ENCODE results near the gene P2RX7. TPM values are rescaled to one million over a fixed set of nuclear protein-coding genes. Genes with fewer than 3 reads are reported as not detected.
"Not testable (repeated sequence)": the region's sequence is repeated elsewhere in the genome, so short reads cannot be mapped to it uniquely, and the experiment has no call there.

Gene P2RX7
- total and polyA plus RNA-seq, 7 donors, result 0.60 to 8.0 (median 3.9) TPM

DNA sequence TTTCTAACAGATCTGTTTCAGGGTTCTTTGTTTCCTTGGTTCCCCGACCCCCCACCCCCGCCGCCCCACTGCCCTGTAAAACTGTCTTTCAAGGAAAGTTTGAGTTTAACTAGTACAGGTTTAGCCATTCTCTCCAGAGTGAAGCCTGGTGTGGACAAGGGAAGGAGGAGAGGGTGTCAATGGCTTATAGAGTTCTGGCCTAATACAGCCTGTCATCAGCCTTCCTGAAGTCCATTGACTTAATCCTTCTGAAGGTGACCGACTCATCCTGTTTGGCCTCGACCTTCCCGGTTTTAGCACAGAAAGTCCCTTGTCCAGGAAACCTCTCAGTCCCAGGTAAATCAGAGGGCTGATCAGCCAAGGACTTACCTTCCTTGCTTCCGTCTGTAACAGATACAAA is 66.3 kb downstream of the P2RX7 start:
- Histone ChIP-seq H3K4me3 (no peak overlapping the region), H3K36me3 (no peaks in the 10 kb centered on the region), H3K27me3 (no peaks in the 10 kb centered on the region), H3K9me3 (no peaks in the 10 kb centered on the region), H3K27ac (no peak overlapping the region), H3K4me1 (no peaks in the 10 kb centered on the region)
- WGBS, 2 donors, result 69 to 88% methylated on average over 7 of the region's 7 CpGs
- no peak for DNase-seq
- TF ChIP-seq POLR2A (IDR thresholded peaks at IDR 0.05), result no peak
- TF ChIP-seq, protein P1, sequence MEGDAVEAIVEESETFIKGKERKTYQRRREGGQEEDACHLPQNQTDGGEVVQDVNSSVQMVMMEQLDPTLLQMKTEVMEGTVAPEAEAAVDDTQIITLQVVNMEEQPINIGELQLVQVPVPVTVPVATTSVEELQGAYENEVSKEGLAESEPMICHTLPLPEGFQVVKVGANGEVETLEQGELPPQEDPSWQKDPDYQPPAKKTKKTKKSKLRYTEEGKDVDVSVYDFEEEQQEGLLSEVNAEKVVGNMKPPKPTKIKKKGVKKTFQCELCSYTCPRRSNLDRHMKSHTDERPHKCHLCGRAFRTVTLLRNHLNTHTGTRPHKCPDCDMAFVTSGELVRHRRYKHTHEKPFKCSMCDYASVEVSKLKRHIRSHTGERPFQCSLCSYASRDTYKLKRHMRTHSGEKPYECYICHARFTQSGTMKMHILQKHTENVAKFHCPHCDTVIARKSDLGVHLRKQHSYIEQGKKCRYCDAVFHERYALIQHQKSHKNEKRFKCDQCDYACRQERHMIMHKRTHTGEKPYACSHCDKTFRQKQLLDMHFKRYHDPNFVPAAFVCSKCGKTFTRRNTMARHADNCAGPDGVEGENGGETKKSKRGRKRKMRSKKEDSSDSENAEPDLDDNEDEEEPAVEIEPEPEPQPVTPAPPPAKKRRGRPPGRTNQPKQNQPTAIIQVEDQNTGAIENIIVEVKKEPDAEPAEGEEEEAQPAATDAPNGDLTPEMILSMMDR (IDR thresholded peaks at IDR 0.05), result no peak
- no peak for TF ChIP-seq POLR2AphosphoS5 (IDR thresholded peaks at IDR 0.05)
- no peak for TF ChIP-seq EP300 (IDR thresholded peaks at IDR 0.05)
- intact Hi-C loops (cut with DNase I), result loop anchor here (5.0 kb wide), 1 partner anchor 62 kb away; no protein-coding TSS in a partner anchor

DNA sequence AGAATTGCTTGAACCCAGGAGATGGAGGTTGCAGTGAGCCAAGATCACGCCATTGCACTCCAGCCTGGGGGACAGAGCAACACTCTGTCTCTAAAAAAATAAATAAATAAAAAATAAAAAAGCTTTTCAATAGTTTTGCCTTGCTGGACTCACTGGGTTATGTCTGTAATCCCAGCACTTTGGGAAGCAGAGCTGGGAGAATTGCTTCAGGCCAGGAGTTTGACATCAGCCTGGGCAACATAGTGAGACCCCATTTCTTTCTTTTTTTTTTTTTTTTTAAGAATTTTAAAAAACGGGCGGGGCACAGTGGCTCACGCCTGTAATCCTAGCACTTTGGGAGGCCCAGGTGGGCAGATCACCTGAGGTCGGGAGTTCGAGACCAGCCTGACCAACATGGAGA is 68.5 kb downstream of the P2RX7 start:
- H3K36me3 ChIP-seq, H3K9me3 ChIP-seq, H3K4me3 ChIP-seq, DNase-seq, H3K27ac ChIP-seq, H3K27me3 ChIP-seq, H3K4me1 ChIP-seq: not testable (repeated sequence)
- WGBS, 2 donors, result 90 to 94% methylated on average over 6 of the region's 6 CpGs
- intact Hi-C loops (cut with DNase I), result loop anchor here (10.0 kb wide), 1 partner anchor 94 kb away; the partner anchor contains the start of gene CAMKK2

DNA sequence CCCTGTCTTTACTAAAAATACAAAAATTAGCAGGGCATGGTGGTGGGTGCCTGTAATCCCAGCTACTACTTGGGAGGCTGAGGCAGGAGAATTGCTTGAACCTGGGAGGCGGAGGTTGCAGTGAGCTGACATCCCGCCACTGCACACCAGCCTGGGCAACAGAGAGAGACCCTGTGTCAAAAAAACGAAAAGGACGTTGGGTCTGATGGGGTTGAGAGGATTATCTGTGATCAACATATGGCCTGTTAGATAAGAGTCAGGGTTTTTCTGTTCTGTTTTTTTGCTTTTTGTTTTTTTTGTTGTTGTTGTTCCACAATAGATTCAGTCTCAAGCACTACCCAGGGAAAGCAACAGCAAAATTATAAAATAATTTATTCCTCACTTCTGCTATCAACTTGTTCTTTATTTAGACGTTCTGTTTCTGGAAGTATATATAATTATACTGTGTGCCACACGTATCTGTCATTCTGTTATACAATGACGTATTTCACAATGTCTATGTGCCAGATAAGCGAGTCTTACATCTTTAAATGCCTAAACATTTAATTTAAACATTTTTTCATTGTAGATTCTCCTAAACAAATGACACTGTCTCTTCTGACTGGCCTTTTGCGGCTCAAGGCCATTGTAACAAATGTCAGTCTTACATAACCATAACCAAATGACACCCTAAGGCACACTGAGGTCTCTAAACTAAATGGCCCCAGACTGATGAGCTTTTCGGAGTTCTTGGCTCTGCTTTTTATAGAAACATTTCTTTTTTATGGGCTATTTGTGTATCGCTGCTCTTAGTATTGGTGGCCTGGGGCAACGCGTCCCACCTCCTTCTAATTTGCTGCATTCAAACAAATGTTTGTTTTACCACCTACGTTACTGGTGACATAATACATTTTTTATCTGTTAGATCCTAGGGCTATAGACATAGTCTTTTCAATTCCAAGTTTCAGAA is 70.0 kb downstream of the P2RX7 start:
- intact Hi-C loops (cut with DNase I), result loop anchor here (10.0 kb wide), 1 partner anchor 92 kb away; the partner anchor contains the start of gene CAMKK2
- H3K4me1 ChIP-seq, result no peaks in the 10 kb centered on the region
- H3K9me3 ChIP-seq, result no peaks in the 10 kb centered on the region
- no peaks in the 10 kb centered on the region for H3K36me3 ChIP-seq
- no peak for DNase-seq
- 73 to 82% methylated on average over 14 of the region's 14 CpGs for WGBS, 2 donors
- no peak for TF ChIP-seq POLR2AphosphoS5 (IDR thresholded peaks at IDR 0.05)
- TF ChIP-seq, protein P1 (IDR thresholded peaks at IDR 0.05), result no peak
- no peak for TF ChIP-seq POLR2A (IDR thresholded peaks at IDR 0.05)
- TF ChIP-seq EP300 (IDR thresholded peaks at IDR 0.05), result no peak
- H3K27me3 ChIP-seq, result no peaks in the 10 kb centered on the region
- H3K4me3 ChIP-seq, result no peak overlapping the region
- H3K27ac ChIP-seq, result no peak overlapping the region

DNA sequence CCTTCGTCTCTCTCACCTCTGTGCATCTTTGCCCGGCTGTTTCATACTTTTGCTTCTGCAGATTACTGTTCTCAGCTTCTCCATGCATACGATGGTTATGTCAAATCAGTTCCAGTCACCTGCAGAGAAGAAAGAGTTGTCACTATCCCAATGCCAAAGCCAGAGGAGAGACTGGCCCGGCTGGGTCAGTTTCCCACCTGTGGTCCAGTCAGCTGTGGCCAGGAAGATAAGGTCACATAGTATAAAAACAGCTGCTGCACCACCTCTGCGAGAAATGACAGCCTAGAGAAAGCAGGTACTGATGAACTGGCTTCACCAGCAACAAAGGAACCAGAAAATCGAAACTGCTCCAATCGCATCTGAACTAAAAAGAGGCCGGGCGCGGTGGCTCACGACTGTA is 70.8 kb downstream of the P2RX7 start:
- intact Hi-C loops (cut with DNase I), result loop anchor here (10.0 kb wide), 1 partner anchor 91 kb away; the partner anchor contains the start of gene CAMKK2
- TF ChIP-seq EP300 (IDR thresholded peaks at IDR 0.05) (no peak), POLR2AphosphoS5 (IDR thresholded peaks at IDR 0.05) (no peak), POLR2A (IDR thresholded peaks at IDR 0.05) (no peak)
- TF ChIP-seq, protein P1 (IDR thresholded peaks at IDR 0.05), result no peak
- no peaks in the 10 kb centered on the region for H3K27me3 ChIP-seq
- no peaks in the 10 kb centered on the region for H3K4me1 ChIP-seq
- no peak overlapping the region for H3K27ac ChIP-seq
- H3K9me3 ChIP-seq, result no peaks in the 10 kb centered on the region
- H3K36me3 ChIP-seq, result no peaks in the 10 kb centered on the region
- no peak overlapping the region for H3K4me3 ChIP-seq
- no peak for DNase-seq
- WGBS, 2 donors, result 82 to 88% methylated on average over 11 of the region's 11 CpGs

DNA sequence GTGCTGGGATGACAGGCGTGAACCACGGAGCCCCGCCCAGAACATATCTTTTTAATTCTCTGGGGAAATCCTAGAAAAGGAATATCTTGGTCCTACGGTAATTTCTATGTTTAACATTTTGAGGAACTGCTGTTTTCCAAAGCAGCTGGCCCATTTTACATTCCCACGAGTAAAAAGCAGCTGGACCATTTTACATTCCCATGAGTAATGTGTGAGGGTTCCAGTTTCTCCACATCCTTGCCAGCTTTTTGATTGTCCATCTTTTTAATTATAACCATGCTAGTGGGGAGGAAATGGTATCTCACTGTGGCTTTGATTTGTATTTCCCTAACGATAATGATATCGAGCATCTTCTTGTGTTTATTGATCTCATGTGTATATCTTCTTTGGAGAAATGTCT is 72.8 kb downstream of the P2RX7 start:
- H3K36me3 ChIP-seq, result no peaks in the 10 kb centered on the region
- H3K27ac ChIP-seq, result no peak overlapping the region
- no peak for TF ChIP-seq EP300 (IDR thresholded peaks at IDR 0.05)
- TF ChIP-seq POLR2A (IDR thresholded peaks at IDR 0.05), result no peak
- no peak for TF ChIP-seq POLR2AphosphoS5 (IDR thresholded peaks at IDR 0.05)
- TF ChIP-seq, protein P1 (IDR thresholded peaks at IDR 0.05), result no peak
- no peak overlapping the region for H3K4me3 ChIP-seq
- intact Hi-C loops (cut with DNase I), result loop anchor here (10.0 kb wide), 1 partner anchor 89 kb away; the partner anchor contains the start of gene CAMKK2
- no peak for DNase-seq
- H3K4me1 ChIP-seq, result peaks cover 0 to 5% (median 3%) of the 10 kb centered on the region in 4 donors
- no peaks in the 10 kb centered on the region for H3K27me3 ChIP-seq
- WGBS, 2 donors, result 84 to 89% methylated on average over 7 of the region's 7 CpGs
- no peaks in the 10 kb centered on the region for H3K9me3 ChIP-seq

DNA sequence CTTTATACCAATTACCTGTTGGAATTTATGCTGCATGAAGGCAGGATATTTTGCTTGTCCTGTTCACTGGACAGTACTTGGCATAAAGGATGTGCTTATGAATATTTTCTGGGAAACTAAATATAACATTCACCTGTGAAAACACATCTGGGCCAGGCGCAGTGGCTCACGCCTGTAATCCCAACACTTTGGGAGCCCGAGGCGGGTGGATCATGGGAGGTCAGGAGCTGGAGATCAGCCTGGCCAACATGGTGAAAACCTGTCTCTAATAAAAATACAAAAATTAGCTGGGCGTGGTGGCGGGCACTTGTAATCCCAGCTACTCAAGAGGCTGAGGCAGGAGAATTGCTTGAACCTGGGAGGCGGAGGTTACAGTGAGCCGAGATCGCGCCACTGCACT is 75.9 kb downstream of the P2RX7 start:
- 96 to 98% methylated on average over 10 of the region's 10 CpGs for WGBS, 2 donors
- H3K27me3 ChIP-seq, DNase-seq, H3K27ac ChIP-seq, H3K9me3 ChIP-seq, H3K4me3 ChIP-seq, H3K36me3 ChIP-seq: not testable (repeated sequence)
- intact Hi-C loops (cut with DNase I), result loop anchor here (10.0 kb wide), 1 partner anchor 86 kb away; the partner anchor contains the start of gene CAMKK2
- H3K4me1 ChIP-seq, result peaks cover 0 to 16% (median 9%) of the 10 kb centered on the region in 4 donors
